OCI-LY7 (cell line): Measurements from ENCODE around the gene PAGE3. TPM values are rescaled to one million over a fixed set of nuclear protein-coding genes. Genes with fewer than 3 reads are reported as not detected.

Experiments
- BruUV-seq: library from RNA; stranded (reverse); fragments of 400-500 nt; replicated peaks from 2 replicates; lab custom pipeline; 2021; lab: Mats Ljungman, UMichigan
- CTCF ChIA-PET: fragments of 300-600 bp; sonication (Branson Sonifier 250); formaldehyde crosslinking; loops from one replicate; lab custom pipeline; 2022; ENCODE audit warnings: antibody characterized with exemption; ENCODE audit not compliant: unreplicated experiment; lab: Charles Lee
- POLR2A ChIA-PET: fragments of 300-600 bp; sonication (Branson Sonifier 250); formaldehyde crosslinking; loops from one replicate; lab custom pipeline; 2022; ENCODE audit warnings: antibody characterized with exemption; lab: Charles Lee
- DNase-seq: peaks from one replicate; pipeline ENCODE4 v3.0.0-alpha.2; 2015; ENCODE audit warnings: low spot score
- H2AFZ ChIP-seq: fragments of 200-600 bp; sonication (generic), shearing (Covaris generic); 2 replicates; pipeline ENCODE4 v1.6.1; 2014; ENCODE audit warnings: mild to moderate bottlenecking, antibody characterized with exemption, low read length, moderate library complexity
- H3K27ac ChIP-seq: fragments of 200-600 bp; sonication (generic); 2 replicates; pipeline ENCODE4 v1.5.1; 2014; ENCODE audit warnings: mixed run types, low read depth, mild to moderate bottlenecking, moderate library complexity, low read length, inconsistent platforms; ENCODE audit not compliant: poor library complexity, severe bottlenecking
- H3K36me3 ChIP-seq: fragments of 200-600 bp; sonication (generic); 2 replicates; pipeline ENCODE4 v1.6.1; 2014; ENCODE audit warnings: mild to moderate bottlenecking, antibody characterized with exemption, low read length, moderate library complexity, mixed read lengths; ENCODE audit not compliant: insufficient read depth
- H3K4me1 ChIP-seq: fragments of 200-600 bp; sonication (generic); 2 replicates; pipeline ENCODE4 v1.5.1; 2014; ENCODE audit warnings: mild to moderate bottlenecking, low read length; ENCODE audit not compliant: insufficient read depth, poor library complexity, severe bottlenecking
- H3K4me2 ChIP-seq: fragments of 200-600 bp; sonication (generic); 2 replicates; pipeline ENCODE4 v1.6.1; 2014; ENCODE audit warnings: mild to moderate bottlenecking, low read length
- H3K4me3 ChIP-seq: fragments of 200-600 bp; sonication (generic); 2 replicates; pipeline ENCODE4 v1.5.1; 2014; ENCODE audit warnings: mild to moderate bottlenecking, low read depth, low read length; ENCODE audit not compliant: poor library complexity, severe bottlenecking
- H3K79me2 ChIP-seq: fragments of 200-600 bp; sonication (generic); 2 replicates; pipeline ENCODE4 v1.6.1; 2016; ENCODE audit warnings: low read depth, mild to moderate bottlenecking, low read length, moderate library complexity, mixed read lengths; ENCODE audit not compliant: insufficient read depth
- H3K9me2 ChIP-seq: fragments of 200-600 bp; sonication (generic); 2 replicates; pipeline ENCODE4 v1.6.1; 2016; ENCODE audit warnings: mild to moderate bottlenecking, low read length, mixed read lengths; ENCODE audit not compliant: insufficient read depth
- H3K9me3 ChIP-seq: fragments of 200-600 bp; sonication (generic); 2 replicates; pipeline ENCODE4 v1.6.1; 2014; ENCODE audit warnings: mild to moderate bottlenecking, mixed run types, low read length, mixed read lengths
- H4K20me1 ChIP-seq: fragments of 200-600 bp; sonication (generic); 2 replicates; pipeline ENCODE4 v1.6.1; 2014; ENCODE audit warnings: mild to moderate bottlenecking, antibody characterized with exemption, low read length, moderate library complexity, mixed read lengths; ENCODE audit not compliant: insufficient read depth
- CTCF ChIP-seq: fragments of 200-600 bp; sonication (generic); conservative IDR thresholded peaks from 2 replicates; pipeline ENCODE4 v1.5.1; 2014; ENCODE audit warnings: mild to moderate bottlenecking, antibody characterized with exemption, low read length, moderate library complexity, mixed read lengths
- EZH2phosphoT487 ChIP-seq: fragments of 200-600 bp; sonication (generic); IDR thresholded peaks from 2 replicates; pipeline ENCODE4 v1.6.1; 2018; ENCODE audit warnings: low read depth, borderline replicate concordance, mild to moderate bottlenecking, mixed run types, antibody characterized with exemption, low read length, moderate library complexity, mixed read lengths
- intact Hi-C: fragments of 100-400 bp; cut with micrococcal nuclease; formaldehyde crosslinking; loops from one replicate; pipeline ENCODE4 v1.10.0; 2022; ENCODE audit not compliant: unreplicated experiment
- total RNA-seq, 2 experiments: library from RNA; depleted of rRNA in 1 of 2; stranded (reverse); fragments of >200 nt in 1 of 2; shearing (Covaris generic) in 1 of 2; gene quantifications; 2 replicates each; pipeline ENCODE4 v1.2.3, GENCODE V29; 2014 to 2022

Gene PAGE3
- total RNA-seq, 2 experiments from 2014 or later, result not detected

- no peak for TF ChIP-seq EZH2phosphoT487
- TF ChIP-seq CTCF, result no peak
Measured at GRCh38 chrX:55240788-55241340, 23.9 kb downstream of the PAGE3 start.

GRCh38 chrX:55220119-55220794 is 44.5 kb downstream of the PAGE3 start, which contains the start of gene PAGE5:
TSS of gene PAGE5 (plus strand) at chrX:55220346. CDS start at chrX:55221383, 1,037 bp downstream.
- TF ChIP-seq EZH2phosphoT487, result no peak
- Histone ChIP-seq H4K20me1 (no peaks in the 10 kb centered on the region), H3K36me3 (no peaks in the 10 kb centered on the region), H3K9me3 (no peaks in the 10 kb centered on the region), H3K79me2 (no peaks in the 10 kb centered on the region), H3K27ac (no peak within 1 kb of the TSS), H2AFZ (no peak within 1 kb of the TSS), H3K4me3 (no peak within 1 kb of the TSS), H3K4me1 (no peaks in the 10 kb centered on the region), H3K4me2 (no peak within 1 kb of the TSS), H3K9me2 (no peaks in the 10 kb centered on the region)
- POLR2A ChIA-PET, result no interaction called here
- intact Hi-C loops, result no loop called here
- BruUV-seq, result no TSS peak
- CTCF ChIA-PET, result no interaction called here
- DNase-seq, result no peak

More at GRCh38 chrX:55240788-55241340, 23.9 kb downstream of the PAGE3 start:
- ChIA-PET CTCF (no interaction called here), POLR2A (no interaction called here)
- Histone ChIP-seq H2AFZ (no peak overlapping the region), H3K4me3 (no peak overlapping the region), H3K79me2 (no peaks in the 10 kb centered on the region), H4K20me1 (no peaks in the 10 kb centered on the region), H3K9me3 (no peaks in the 10 kb centered on the region), H3K27ac (no peak overlapping the region), H3K9me2 (no peaks in the 10 kb centered on the region), H3K4me1 (no peaks in the 10 kb centered on the region), H3K36me3 (no peaks in the 10 kb centered on the region), H3K4me2 (no peak overlapping the region)
- intact Hi-C loops, result no loop called here
- DNase-seq, result no peak
- no TSS peak for BruUV-seq

- DNase-seq, result no peak
- Histone ChIP-seq H3K9me2 (no peaks in the 10 kb centered on the region), H3K36me3 (no peaks in the 10 kb centered on the region), H2AFZ (no peak overlapping the region), H3K4me3 (no peak overlapping the region), H3K4me2 (no peak overlapping the region), H3K79me2 (no peaks in the 10 kb centered on the region), H4K20me1 (no peaks in the 10 kb centered on the region), H3K4me1 (no peaks in the 10 kb centered on the region), H3K9me3 (no peaks in the 10 kb centered on the region), H3K27ac (no peak overlapping the region)
- ChIA-PET CTCF (no interaction called here), POLR2A (no interaction called here)
- no peak for TF ChIP-seq CTCF
- no peak for TF ChIP-seq EZH2phosphoT487
- no TSS peak for BruUV-seq
- intact Hi-C loops, result no loop called here
Measured at GRCh38 chrX:55213381-55213780, 51.3 kb downstream of the PAGE3 start.
